RPMI8226 (cell line): ENCODE results near the gene LRRC30.
"Not testable (repeated sequence)": the region's sequence is repeated elsewhere in the genome, so short reads cannot be mapped to it uniquely, and the experiment has no call there.

Experiments
- DNase-seq: peaks from one replicate; pipeline ENCODE4 v3.0.0-alpha.2; 2015

LRRC30 gene

GRCh38 chr18:7230626-7231349, at the start of gene LRRC30:
LRRC30 (plus strand) TSS chr18:7231089; CDS start chr18:7231139, 50 bp downstream.
- DNase-seq: no peak

- no peak for DNase-seq
These were observed 45.2 kb upstream of the LRRC30 start for GRCh38 chr18:7185701-7186100.

- no peak for DNase-seq
These were observed 40.2 kb upstream of the LRRC30 start for GRCh38 chr18:7190547-7191156.

DNA sequence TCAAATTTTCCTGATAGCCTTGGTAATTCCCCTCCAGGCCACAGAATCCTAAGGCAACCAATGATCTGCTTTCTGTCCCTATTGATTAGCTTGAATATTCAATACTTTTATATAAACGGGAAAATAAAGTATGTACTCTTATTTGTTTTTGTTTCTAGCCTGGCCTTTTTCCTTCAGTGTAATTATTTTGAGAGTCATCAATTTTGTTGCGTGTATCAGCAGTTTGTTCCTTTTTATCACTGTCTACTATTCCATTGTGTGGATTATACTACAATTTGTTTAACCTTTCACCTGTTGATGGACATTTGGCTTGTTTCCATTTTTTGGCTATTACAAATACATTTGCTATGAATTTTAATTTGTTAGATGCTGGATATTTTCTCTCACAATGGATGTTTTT, 39.2 kb upstream of the LRRC30 start:
- no peak for DNase-seq

- DNase-seq: no peak
These were observed 35.6 kb upstream of the LRRC30 start for GRCh38 chr18:7195266-7195665.

DNA sequence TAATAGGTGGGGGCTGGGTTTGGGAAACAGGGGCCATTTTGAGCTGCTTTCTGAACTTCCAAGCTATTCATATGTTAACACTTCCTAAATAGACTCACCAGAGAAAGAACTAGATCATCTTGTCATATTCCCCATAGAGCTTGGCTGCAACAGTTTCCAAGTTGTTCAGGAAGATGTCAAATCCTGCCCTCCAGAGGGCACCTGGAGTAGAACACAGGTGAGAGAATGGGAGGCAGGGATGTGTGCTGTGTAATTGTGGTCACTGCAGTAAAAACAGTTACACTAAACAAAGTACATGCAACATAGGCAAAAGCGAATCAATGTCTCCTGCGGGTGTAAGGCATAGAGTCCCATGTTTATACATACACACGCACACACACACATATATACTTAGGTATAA, 34.5 kb upstream of the LRRC30 start:
- DNase-seq: no peak

GRCh38 chr18:7197854-7198253, 33.0 kb upstream of the LRRC30 start:
- DNase-seq: no peak

DNA sequence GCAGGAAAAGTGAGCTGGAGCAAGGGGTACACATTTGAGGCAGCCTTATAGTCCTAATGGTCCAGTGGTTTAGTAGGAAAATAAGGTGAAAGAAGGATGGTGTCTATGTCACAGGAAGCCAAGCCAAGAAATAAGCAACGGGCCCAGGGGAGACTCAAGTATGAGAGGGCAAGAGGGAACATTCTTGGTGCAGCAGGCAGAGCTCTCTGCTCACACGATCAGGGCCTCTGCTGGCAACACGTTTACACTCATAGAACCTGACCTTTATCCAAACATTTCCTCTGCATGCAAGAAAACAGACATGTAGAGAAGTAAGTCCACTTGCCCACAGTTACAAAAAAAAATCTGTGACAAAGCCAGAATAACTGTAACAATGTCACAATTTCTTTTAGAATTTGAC, 32.6 kb upstream of the LRRC30 start:
- no peak for DNase-seq

- DNase-seq: no peak
These were observed 29.8 kb upstream of the LRRC30 start for GRCh38 chr18:7201096-7201495.

DNA sequence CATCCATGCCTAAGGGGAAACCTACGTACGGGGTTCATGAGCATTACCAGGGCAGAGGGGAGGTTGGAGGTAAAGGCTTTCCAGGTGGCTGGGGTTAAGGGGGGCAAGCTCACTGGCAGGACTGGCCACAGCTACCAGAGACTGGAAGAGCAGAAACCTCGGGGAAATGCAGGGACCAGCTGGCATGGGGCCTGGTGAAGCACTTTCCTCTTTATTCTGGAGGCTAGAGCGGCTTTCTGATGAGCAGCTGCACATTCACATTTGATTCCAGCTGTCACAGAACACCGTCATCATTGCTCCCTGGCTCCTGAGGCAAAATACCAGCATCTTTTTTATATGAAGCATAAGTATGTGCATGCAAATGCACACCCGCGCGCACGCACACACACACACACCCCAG, 28.7 kb upstream of the LRRC30 start:
- DNase-seq: no peak

GRCh38 chr18:7203601-7204000, 27.3 kb upstream of the LRRC30 start:
- DNase-seq: not testable (repeated sequence)

DNA sequence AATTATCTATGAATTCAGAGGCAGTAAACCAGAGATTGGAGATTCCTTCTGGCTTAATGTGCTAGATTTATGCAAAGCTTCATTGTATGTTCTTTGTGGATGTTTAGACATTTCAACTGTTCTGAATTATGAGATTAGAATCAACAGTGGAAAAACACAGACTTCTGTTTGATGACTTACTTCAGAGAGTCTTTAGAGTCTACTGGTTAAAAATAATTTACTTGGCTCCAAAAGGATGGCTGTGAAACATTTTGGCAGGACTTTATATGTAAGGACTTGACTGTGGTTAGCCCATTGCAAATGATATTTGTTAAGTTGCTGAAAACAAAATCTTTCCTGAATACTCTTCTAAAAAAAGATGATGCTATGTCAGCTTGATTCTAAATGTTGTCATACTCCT, 25.5 kb upstream of the LRRC30 start:
- DNase-seq: no peak

- no peak for DNase-seq
These were observed 24.7 kb upstream of the LRRC30 start for GRCh38 chr18:7206217-7206616.

GRCh38 chr18:7207366-7207915, 23.4 kb upstream of the LRRC30 start:
- DNase-seq: no peak

DNA sequence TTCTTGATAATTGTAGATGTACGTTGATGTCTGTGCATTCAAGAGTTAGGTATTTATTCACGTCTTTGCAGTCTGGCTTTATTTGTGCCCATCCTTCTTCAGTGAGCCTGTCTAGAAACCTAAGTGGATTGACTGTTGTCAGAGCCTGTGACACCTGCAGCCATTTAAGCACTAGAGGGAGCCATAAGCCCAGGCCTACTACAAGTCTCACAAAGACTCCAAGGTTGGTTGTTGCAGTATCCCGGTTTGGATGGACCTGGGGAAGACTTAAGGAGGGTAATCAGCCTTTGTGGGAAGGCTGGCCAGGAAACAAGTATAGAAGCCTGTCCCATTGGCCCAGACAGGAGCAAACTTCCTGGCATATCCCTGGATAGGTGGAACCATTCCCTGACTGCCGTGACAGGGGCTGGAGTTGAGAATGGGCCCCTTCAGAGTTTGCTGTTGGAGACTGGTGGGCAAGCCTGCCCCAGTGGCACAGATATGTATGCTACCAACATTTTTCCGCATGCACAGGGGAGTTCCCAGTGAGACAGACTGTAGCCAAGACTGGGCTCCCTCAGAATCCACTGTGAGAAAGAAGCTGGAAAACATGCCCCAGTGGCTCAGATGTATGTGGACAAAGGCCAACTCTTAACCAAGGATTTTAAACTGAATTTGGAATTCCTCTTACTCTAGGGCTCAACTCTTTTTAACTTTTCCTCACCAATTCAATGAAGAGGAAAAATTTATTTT, 9.3 kb upstream of the LRRC30 start:
- DNase-seq: peak; percentile 58

DNA sequence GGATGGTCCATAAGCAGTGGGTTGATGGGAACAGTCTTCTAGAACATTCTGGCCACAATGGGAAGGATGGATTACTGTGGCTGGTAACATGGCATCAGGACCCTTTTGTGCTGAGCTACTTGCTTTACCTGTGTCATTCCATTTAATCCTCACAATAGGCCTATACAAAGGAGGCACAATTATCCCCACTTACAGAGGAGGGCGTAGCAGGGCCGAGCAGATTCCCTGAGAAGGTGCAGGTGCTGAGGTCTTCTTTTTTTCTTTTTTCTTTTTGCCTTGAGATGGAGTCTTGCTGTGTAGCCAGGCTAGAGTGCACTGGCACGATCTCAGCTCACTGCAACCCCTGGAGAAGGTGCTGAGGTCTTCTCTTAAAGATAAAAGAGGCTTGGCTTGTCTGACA, 6.7 kb upstream of the LRRC30 start:
- no peak for DNase-seq

- no peak for DNase-seq
These were observed 1.3 kb downstream of the LRRC30 start for GRCh38 chr18:7232218-7232617.

DNA sequence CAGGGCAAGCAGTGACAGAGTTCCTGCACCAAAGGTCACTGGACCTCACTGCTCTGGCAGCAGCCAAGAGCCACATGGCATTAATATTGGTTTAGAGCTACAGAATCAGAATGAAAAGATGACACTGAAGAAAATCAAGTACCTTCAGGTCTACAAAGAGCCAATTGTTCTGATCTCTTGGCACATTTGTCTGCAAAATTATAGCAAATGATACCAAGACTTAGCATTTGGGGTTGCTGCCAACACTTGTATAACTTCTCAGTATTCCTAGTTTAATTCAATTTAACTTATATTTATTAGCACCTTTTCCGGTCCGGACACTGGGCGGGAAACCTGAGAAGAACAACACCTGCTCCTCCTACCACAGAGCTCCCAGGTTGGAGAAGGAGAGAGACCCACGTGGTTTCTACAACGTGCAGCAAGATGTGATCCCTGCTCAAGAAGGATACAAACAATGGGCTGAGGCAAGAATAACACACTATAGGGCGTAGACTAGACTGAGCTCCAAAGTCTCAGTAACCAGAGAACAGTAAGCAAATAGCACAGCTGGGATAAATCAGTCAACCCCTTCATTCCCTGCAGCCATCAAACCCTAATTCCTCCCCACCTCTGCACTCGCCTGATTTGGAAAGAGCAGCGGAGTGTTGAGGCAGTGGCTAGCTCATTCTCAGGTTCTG, 2.4 kb downstream of the LRRC30 start:
- no peak for DNase-seq

GRCh38 chr18:7234091-7234490, 3.2 kb downstream of the LRRC30 start:
- no peak for DNase-seq

GRCh38 chr18:7234956-7235355, 4.1 kb downstream of the LRRC30 start:
- DNase-seq: no peak

DNA sequence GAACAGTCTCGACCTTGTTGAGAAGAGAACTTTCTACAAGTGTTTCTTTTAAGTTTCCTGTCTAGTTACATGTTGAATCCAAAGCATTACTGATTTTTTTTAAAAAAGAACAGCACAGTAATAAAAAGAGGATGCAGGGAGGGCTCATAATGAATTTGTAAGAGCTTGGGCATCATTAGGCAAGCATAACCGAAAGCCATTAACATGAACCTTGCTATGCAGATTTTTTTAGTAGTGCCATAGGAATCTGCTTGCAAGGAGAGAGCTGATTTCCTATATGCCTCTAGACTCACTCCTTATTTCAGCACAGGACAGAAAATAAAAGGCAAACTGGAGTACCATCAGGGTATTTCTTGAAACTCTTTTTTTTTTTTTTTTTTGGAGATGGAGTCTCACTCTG, 5.2 kb downstream of the LRRC30 start:
- DNase-seq: no peak

DNA sequence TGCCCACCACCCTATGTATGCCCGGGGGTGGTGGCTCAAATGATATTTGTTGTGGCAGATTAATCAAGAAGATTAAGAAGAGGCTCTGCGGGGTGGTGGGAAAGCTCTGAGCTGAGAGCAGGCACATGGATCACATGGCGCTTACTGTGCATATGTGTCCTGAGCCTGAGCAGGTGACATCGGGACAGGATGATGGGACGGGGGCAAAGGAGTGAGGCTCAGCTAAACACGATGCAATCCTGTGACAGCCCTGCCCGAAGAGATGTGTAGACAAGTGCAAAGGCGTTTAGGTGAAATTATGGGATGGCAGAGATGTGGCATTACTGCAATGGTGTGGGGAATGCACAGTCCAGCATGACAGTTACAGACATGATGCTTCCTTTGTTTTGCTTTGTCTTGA, 6.0 kb downstream of the LRRC30 start:
- DNase-seq: no peak

DNA sequence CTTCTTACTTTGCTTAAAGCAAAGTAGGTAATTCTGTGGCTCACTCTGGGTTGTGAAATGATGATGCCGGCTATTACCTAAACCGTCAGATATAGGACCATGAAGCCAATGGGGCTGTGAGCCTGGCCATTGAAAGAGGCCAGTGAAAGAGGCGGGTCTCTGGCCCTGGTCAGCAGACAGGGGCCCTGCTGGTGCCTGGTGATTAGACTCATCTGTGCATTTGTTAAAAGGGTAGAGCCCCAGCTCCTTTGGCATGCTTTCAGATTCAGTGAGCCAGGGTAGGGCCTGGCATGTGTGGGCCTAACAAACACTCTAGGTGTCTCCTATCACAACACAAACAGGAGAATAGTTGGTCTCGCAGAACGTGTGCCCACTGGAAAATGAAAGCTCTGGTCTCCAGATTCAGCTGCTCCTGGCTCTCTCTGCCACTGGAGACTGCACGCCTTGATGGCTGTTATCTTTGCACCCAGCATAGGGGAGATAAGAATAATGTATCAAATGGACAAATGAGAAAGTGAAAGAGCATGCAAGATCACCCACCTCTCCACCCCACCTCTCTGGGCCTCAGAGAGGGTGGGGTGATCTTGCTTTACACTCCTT, 6.9 kb downstream of the LRRC30 start:
- DNase-seq: no peak
